NCI-H510A treated with DMSO at 0.1 percent for 48 hours (cell line): Measurements from ENCODE around the gene ANKS3.

Source experiments
- DNase-seq: peaks from one replicate; lab custom pipeline; 2025; lab: John Stamatoyannopoulos, UW

Gene ANKS3

DNA sequence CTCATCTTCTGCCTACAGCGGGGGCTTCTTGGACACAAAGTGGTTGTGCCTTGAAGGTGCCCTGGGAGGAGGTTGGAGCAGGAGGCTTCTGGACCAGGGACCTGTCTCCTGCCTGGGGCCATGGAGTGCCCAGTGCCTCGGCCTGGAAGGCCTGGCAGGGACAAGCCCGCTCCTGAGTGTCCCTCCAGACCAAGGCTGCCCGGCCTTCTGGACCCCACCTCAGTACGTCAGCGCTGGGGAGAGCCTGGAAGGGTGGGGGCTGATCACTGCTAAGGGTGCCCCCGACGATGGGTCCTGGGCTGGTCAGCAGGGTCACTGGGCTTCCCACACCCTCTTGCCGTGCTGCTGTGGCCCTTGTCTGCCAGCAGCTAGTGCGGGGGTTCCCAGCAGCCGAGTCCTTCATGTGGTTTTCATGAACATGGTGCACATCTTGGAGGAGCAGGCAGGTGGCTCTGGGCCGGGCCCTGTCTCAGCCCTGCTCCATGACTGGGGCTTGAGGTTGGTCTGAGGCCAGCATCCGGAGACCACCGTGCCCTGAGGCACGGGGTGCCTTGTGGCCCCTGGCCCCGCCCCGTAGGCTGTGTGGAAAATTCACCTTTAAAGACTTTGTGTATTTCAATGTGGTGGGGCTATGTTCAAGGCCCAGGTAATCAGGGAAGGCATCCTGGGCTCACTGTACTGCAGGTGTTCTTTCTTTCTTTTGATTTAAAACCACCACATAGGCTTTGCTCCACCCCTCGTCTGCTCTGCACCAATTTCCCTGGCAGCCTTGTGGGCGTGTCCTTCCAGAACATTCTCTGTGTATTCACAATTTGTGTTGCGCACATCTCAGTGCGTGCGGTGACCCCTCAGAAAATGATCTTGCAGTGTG lies 87.1 kb downstream of the ANKS3 start:
- no peak for DNase-seq
